Measurements from ENCODE around the gene KLHDC10. TPM values are rescaled to one million over a fixed set of nuclear protein-coding genes. Genes with fewer than 3 reads are reported as not detected.
A peak's percentile ranks its signal among the peaks of the same experiment; 100 is the strongest.

The KLHDC10 gene
- total RNA-seq, 1 donor from 2014 or later, result 13.0 TPM

DNA sequence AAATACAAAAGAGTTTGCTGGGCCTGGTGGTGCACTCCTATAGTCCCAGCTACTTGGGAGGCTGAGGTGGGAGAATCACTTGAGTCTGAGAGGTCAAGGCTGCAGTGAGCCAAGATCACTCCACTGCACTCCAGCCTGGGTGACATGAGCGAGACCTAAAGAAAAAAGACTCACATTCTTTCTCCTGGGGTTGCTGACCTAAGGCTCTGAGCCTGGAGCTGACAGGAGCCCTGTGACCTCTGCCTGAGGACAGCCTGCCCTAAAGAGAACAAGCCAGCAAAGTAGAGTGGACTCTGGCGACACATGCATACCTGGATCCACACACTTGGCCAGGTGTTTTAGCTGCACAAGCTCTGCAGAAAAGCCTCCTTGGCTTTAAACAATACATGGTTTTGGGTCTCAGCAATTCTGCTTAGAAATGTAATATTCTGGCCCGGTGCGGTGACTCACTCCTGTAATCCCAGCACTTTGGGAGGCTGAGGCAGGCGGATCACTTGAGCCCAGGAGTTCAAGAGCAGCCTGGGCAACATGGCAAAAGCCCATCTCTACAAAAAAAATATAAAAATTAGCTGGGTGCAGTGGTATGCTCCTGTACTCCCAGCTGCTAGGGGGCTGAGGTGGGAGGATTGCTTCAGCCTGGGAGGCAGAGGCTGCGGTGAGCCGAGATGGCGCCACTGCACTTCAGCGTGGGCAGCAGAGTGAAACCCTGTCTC lies 76.5 kb downstream of the KLHDC10 start:
- no peak for DNase-seq (ENCODE audit: low spot score in 2 of 2)
- intact Hi-C loops (cut with DNase I), result no loop called here
- TF ChIP-seq CTCF (IDR thresholded peaks at IDR 0.05), result no peak
- H3K36me3 ChIP-seq, result no peaks in the 10 kb centered on the region
- peaks cover 0 to 3% of the 10 kb centered on the region in 2 donors for H3K4me1 ChIP-seq
- no peaks in the 10 kb centered on the region for H3K27me3 ChIP-seq
- H3K27ac ChIP-seq, result no peak overlapping the region
- H3K4me3 ChIP-seq, result no peak overlapping the region
- no peaks in the 10 kb centered on the region for H3K9me3 ChIP-seq

DNA sequence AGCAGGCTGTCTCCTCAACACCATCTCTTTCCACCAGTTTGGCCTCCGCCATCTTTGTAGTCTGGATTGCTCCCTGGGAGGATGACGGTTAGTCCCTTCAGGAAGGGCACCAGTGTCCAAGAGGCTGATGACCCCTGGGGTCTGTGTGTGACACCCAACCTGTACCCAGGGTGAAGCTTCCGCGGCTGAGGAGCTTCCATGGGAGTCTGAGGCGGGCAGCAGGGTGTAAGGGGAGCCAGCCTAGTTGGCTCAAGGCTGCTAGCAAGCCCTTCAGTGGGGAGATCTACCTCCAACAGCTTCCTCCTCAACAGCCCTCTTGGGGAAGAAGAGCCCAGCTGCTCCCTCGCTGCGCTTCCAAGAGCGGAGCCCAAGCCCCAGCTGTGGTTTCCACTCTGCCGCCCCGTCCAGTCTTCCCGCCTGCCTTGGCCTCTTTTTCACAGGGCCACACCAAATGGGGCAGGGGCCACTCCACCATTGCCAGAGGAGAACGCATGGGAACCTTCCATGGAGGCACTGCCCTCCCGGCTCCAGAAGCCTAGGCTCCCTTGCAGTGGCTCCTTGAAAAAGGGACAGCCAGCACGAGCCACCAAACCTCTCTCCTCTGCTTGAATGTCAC lies 77.5 kb downstream of the KLHDC10 start:
- TF ChIP-seq CTCF (IDR thresholded peaks at IDR 0.05), result no peak
- no peaks in the 10 kb centered on the region for H3K9me3 ChIP-seq
- no peaks in the 10 kb centered on the region for H3K36me3 ChIP-seq
- no peak for DNase-seq (ENCODE audit: low spot score in 2 of 2)
- no peak overlapping the region for H3K4me3 ChIP-seq
- H3K4me1 ChIP-seq, result no peaks in the 10 kb centered on the region
- intact Hi-C loops (cut with DNase I), result no loop called here
- H3K27ac ChIP-seq, result no peak overlapping the region
- H3K27me3 ChIP-seq, result no peaks in the 10 kb centered on the region

DNA sequence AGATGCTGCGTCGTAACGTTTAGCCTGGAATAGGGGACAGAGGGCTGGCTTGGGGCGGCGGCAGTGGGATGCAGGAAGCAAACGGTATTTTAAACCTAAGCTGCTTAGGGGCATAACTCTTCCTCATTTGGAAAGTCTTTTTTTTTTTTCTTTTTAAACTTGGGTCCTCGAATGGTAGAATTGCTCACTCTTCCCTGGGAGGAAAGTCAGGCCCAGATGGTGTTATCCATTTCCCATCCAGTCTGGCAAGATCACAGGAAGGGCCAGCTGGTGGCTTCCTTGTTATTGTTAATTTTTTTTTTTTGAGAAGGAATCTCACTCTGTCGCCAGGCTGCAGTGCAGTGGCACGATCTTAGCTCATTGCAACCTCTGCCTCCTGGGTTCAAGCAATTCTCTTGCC lies 78.2 kb downstream of the KLHDC10 start:
- no peak for DNase-seq (ENCODE audit: low spot score in 2 of 2)
- H3K27me3 ChIP-seq, result no peaks in the 10 kb centered on the region
- TF ChIP-seq CTCF (IDR thresholded peaks at IDR 0.05), result no peak
- no peaks in the 10 kb centered on the region for H3K9me3 ChIP-seq
- H3K36me3 ChIP-seq, result no peaks in the 10 kb centered on the region
- no peak overlapping the region for H3K27ac ChIP-seq
- intact Hi-C loops (cut with DNase I), result no loop called here
- H3K4me3 ChIP-seq, result no peak overlapping the region
- no peaks in the 10 kb centered on the region for H3K4me1 ChIP-seq

DNA sequence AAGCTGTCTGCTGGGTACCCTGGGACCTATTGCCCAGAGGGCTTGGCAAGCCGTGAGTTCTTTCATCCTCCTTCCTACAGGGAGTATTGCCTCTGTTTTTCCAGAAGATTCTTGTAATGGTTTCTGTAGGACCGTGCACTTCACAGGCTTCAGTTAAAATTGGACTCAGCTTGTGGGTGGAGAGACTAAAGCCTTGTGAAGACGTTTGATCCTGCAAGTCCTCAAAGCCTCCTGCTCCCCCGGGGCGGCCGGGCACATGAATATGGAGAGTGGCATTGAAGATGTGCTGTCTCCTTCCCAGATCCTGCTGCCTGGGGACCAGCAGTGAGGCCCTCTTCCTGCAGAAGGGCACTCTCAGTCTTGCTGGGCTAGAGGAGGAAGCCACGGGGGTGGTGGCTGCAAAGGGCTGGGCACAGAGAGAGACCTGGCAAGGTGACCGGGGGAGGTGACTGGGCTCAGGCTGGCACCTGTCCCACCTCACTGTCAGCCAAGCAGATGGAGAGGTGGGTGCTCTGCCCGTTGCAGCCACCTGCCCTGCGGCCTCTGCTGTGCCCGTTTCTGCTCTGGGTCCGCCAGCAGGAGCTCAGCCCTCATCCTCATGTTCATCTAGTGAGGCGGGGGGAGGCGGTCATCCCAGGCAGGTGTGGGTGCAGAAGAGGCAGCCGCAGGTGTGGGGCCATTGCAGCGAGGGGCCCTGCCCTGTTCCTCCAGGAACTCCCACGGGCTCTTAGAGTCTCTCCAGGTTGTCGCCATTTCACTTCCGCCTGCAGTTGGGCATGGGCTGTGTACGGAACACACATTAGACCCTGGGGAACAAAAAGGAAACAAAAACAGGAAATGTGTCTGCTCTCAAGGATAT lies 79.2 kb downstream of the KLHDC10 start:
- peak in 1 of 2 donors; percentile 53 for DNase-seq (ENCODE audit: low spot score in 2 of 2)
- intact Hi-C loops (cut with DNase I), result no loop called here
- Histone ChIP-seq H3K27me3 (no peaks in the 10 kb centered on the region), H3K36me3 (no peaks in the 10 kb centered on the region), H3K4me3 (no peak overlapping the region), H3K9me3 (no peaks in the 10 kb centered on the region), H3K27ac (no peak overlapping the region), H3K4me1 (no peaks in the 10 kb centered on the region)
- TF ChIP-seq CTCF (IDR thresholded peaks at IDR 0.05), result no peak

DNA sequence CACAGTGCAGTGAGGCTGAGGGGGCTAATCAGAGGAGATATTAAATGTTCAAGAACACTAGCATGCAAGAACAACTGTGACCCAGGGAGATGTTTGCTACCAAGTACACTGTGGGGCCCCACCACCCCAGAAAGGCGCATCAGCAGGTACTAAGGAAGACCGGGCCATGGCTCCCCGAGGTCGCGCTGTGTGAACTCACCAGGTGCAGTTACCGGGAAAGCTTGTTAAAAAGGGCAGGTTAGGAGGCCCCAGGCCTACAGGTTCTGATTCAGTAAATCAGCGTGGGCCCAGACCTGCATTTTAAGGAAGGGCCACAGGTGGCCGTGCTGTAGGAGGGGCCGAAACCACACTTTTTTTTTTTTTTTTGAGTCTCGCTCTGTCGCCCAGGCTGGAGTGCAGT lies 80.3 kb downstream of the KLHDC10 start:
- TF ChIP-seq CTCF (IDR thresholded peaks at IDR 0.05), result no peak
- Histone ChIP-seq H3K4me1 (no peaks in the 10 kb centered on the region), H3K27ac (no peak overlapping the region), H3K9me3 (no peaks in the 10 kb centered on the region), H3K36me3 (no peaks in the 10 kb centered on the region), H3K27me3 (no peaks in the 10 kb centered on the region), H3K4me3 (no peak overlapping the region)
- intact Hi-C loops (cut with DNase I), result no loop called here
- DNase-seq (ENCODE audit: low spot score in 2 of 2), result peak in 1 of 2 donors; percentile 35

Data from ascending aorta (tissue), 2 donors.